Measurements from ENCODE around the gene ARPC2. TPM values are rescaled to one million over a fixed set of nuclear protein-coding genes. Genes with fewer than 3 reads are reported as not detected.
A peak's percentile ranks its signal among the peaks of the same experiment; 100 is the strongest.

The ARPC2 gene
- total RNA-seq, 1 donor from 2014 or later = 323 TPM

- no peak for DNase-seq (ENCODE audit: low spot score)
These were observed 69.8 kb downstream of the ARPC2 start for GRCh38 chr2:218286570-218287459.

GRCh38 chr2:218289639-218290315 lies 72.8 kb downstream of the ARPC2 start:
- DNase-seq (ENCODE audit: low spot score) = no peak

DNA sequence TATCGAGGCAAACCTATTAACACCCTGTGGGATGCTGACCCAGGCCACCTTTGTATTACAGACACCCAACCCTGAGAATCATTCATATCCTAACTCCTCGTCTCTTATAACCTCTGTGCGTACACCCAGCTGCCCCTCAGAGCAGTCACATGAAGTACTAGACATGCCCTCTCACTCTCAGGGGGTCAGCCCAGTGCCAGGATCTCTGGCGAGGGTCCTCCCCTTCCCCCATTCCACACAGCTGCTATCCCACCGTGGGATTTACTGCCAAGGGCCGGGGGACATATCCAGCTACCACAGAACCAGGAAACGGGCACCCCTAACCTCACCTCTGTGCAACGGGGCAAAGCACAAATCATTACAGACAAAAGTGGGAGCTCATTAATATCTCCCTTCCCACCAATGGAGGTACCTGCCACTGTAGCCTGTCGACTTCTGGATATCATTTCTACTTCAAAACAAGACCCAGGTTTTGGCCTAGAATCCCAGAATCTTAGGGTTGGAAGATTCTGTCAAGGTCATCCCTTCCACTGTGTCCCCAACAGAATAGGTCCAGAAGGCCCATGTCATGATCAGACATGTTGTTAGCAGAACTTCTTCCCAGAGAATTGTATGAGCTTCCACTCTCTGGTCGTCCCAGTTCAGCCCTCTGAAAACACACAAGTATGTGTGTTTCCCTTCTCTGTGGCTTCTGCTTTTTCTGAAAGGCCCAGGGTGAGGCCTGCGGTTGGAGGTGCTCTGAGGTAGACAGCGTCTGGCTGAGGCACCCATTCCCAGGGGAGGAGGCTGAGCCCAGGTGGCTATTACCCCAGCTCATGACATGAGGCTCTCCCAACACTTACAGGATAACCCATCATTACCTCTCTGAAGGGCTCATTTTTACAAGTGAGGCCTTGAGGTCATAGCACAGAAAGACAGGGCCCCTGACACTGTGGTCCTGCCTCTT lies 73.6 kb downstream of the ARPC2 start:
- no peak for DNase-seq (ENCODE audit: low spot score)

- no peak for DNase-seq (ENCODE audit: low spot score)
These were observed 74.5 kb downstream of the ARPC2 start for GRCh38 chr2:218291318-218292047.

GRCh38 chr2:218292048-218293014 lies 75.3 kb downstream of the ARPC2 start, which contains the start of gene TMBIM1:
Gene TMBIM1 (minus strand): TSS chr2:218292503. CDS start chr2:218282141, 10,362 bp downstream.
- peak; percentile 96 for DNase-seq (ENCODE audit: low spot score)

GRCh38 chr2:218293715-218294429 lies 76.9 kb downstream of the ARPC2 start:
- no peak for DNase-seq (ENCODE audit: low spot score)

DNA sequence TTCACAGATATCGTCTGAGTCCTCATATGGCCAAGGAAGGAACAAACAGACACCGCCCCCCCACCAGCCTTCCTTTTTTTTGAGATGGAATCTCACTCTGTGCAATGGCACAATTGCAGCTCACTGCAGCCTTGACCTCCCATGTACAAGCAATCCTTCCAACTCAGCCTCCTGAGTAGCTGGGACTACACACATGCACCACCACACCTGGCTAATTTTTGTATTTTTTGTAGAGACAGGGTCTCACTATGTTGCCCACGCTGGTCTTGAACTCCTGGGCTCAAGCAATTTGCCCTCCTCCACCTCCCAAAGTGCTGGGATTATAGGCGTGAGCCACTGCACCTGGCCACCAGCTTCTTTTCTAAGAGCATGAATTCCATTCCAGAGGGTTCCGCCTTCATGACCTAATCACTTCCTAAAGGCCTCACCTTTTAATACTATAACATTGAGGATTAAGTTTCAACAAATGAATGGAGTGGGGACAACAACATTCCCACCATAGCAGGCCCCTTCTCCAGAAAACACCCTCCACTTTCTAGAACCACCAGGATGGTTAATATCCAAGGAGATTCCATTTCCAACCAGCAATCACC lies 77.5 kb downstream of the ARPC2 start:
- no peak for DNase-seq (ENCODE audit: low spot score)

DNA sequence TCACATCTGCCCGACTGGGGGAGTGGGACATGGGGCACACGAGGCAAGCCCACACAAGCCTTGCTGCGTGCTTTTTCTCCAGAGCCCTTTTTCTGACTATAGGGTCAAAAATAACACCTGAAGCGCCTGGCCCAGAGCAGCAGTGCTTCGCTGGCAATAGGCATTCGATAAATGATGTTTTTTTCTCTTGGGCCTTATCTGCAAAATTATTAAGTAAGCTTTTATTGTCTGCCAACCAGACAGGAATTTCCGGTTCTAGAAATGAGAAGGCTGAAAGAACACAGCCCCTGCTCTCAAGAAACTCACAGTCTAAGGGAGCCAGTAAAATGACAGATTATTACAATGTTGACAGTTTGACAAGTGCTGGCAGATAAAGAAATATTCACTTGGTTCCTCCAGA lies 78.0 kb downstream of the ARPC2 start:
- DNase-seq (ENCODE audit: low spot score) = no peak

- no peak for DNase-seq (ENCODE audit: low spot score)
These were observed 79.2 kb downstream of the ARPC2 start for GRCh38 chr2:218296200-218296599.

GRCh38 chr2:218296847-218297246 lies 79.9 kb downstream of the ARPC2 start:
- no peak for DNase-seq (ENCODE audit: low spot score)

GRCh38 chr2:218298314-218298875 lies 81.4 kb downstream of the ARPC2 start:
- no peak for DNase-seq (ENCODE audit: low spot score)

GRCh38 chr2:218300141-218300540 lies 83.2 kb downstream of the ARPC2 start:
- no peak for DNase-seq (ENCODE audit: low spot score)

- no peak for DNase-seq (ENCODE audit: low spot score)
These were observed 84.3 kb downstream of the ARPC2 start for GRCh38 chr2:218301176-218301819.

All from mesenteric fat pad (tissue), 1 donor.